ENCODE measurements around the gene CHMP6. TPM values are rescaled to one million over a fixed set of nuclear protein-coding genes. Genes with fewer than 3 reads are reported as not detected.

Gene CHMP6
- polyA plus RNA-seq, 3 donors = 20.3 to 44.8 (median 44.1) TPM

DNA sequence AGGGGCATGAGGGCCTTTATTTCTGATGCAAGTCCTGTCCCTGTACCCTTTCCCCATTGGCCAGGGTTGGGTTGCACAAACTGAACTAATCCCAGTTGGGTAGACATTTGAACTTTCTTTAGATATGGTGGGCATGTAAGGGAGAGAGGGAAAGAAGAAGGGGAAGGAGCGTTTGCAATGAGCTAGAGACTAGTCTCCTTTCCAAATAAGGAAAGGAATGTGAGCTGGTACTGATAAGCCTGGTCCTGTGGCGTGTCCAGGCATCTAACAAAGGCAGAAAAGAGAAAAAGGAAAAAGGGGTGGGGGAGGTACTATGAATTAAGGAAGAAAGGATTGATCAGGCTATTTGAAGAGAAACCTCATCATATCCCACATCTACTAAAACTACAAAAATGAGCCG lies 20.3 kb downstream of the CHMP6 start:
- Histone ChIP-seq H3K4me1 (ENCODE audit: control insufficient read depth in 1 of 2, insufficient read depth in 2 of 2, low read length in 2 of 2) (peaks cover 21 to 34% of the 10 kb centered on the region in 2 donors), H2AFZ (ENCODE audit: insufficient read depth, low read depth, low read length, poor library complexity, severe bottlenecking) (no peak overlapping the region), H4K20me1 (ENCODE audit: insufficient read depth, low read length) (no peaks in the 10 kb centered on the region), H3K36me3 (replicated peaks in 1 of 2; ENCODE audit: control insufficient read depth in 1 of 2, insufficient read depth in 2 of 2, low read length in 2 of 2) (no peaks in the 10 kb centered on the region), H3K27me3 (ENCODE audit: control insufficient read depth in 2 of 2, insufficient read depth in 2 of 2, low read length in 2 of 2) (no peaks in the 10 kb centered on the region), H3K4me3 (replicated peaks in 1 of 3; ENCODE audit: low read depth in 2 of 3, low read length in 3 of 3) (no peak overlapping the region), H3K4me2 (replicated peaks; ENCODE audit: extremely low read depth, low read length, poor library complexity, severe bottlenecking) (no peak overlapping the region), H3K27ac (ENCODE audit: low read depth in 1 of 2, low read length in 2 of 2) (no peak overlapping the region), H3K9ac (ENCODE audit: insufficient read depth, low read length, poor library complexity, severe bottlenecking) (no peak overlapping the region), H3K79me2 (ENCODE audit: insufficient read depth, low read length) (no peaks in the 10 kb centered on the region), H3K9me3 (replicated peaks in 1 of 2; ENCODE audit: control insufficient read depth in 1 of 2, insufficient read depth in 1 of 2, low read length in 2 of 2) (peaks cover 6 to 9% of the 10 kb centered on the region in 2 donors)
- TF ChIP-seq, protein P1, sequence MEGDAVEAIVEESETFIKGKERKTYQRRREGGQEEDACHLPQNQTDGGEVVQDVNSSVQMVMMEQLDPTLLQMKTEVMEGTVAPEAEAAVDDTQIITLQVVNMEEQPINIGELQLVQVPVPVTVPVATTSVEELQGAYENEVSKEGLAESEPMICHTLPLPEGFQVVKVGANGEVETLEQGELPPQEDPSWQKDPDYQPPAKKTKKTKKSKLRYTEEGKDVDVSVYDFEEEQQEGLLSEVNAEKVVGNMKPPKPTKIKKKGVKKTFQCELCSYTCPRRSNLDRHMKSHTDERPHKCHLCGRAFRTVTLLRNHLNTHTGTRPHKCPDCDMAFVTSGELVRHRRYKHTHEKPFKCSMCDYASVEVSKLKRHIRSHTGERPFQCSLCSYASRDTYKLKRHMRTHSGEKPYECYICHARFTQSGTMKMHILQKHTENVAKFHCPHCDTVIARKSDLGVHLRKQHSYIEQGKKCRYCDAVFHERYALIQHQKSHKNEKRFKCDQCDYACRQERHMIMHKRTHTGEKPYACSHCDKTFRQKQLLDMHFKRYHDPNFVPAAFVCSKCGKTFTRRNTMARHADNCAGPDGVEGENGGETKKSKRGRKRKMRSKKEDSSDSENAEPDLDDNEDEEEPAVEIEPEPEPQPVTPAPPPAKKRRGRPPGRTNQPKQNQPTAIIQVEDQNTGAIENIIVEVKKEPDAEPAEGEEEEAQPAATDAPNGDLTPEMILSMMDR (IDR thresholded peaks at IDR 0.05) = no peak
- Mint-ChIP-seq H3K36me3 (peaks cover 0 to 4% of the 10 kb centered on the region in 2 donors), H3K9me3 (peaks cover 10 to 26% (median 18%) of the 10 kb centered on the region in 7 donors), H3K4me3 (no peak overlapping the region), H3K4me1 (peaks cover 32% of the 10 kb centered on the region), H3K27me3 (ENCODE audit: low read depth in 3 of 3) (peaks cover 1 to 6% (median 5%) of the 10 kb centered on the region in 3 donors), H3K27ac (no peak overlapping the region)
- peak in 1 of 3 donors; percentile 1 for DNase-seq
- 89% methylated on average over 1 of the region's 3 CpGs for WGBS (ENCODE audit: insufficient coverage)
- intact Hi-C loops (cut with micrococcal nuclease) = no loop called here

DNA sequence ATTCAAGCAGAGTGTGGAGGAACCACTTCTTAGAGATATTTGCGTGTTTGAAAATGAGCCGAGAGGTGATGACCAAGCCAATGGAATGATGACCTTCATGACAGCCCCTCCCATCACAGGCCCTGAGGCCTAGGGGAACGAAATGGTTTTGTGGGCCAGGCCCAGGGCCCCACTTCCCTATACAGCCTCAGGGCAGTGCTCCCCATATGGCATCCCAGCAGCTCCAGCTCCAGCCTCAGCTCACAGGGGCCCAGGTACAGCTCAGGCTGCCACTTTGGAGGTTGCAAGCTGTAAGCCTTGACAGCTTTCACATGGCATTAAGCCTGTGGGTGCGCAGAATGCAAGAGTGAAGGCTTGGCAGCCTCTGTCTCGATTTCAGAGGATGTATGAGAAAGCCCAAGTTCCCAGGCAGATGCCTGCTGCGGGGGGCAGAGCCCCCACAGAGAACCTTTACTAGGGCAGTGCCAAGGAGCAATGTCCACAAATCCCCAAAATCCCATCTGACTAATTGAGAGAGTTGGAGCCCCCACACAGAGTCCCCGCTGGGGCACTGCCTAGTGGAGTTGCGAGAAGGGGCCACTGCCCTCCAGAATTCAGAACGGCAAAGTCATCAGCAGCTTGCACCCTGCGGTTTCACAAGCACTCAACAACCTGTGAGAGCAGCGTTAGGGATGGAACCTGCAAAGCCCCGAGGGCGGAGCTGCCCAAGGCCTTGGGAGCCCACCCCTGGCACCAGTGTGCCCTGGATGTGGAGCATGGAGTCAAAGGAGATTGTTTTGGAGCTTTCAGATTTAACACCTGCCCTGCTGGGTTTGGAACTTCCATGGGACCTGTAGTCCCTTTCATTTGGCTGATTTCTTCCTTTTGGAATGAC lies 21.2 kb downstream of the CHMP6 start:
- no peaks in the 10 kb centered on the region for H4K20me1 ChIP-seq (ENCODE audit: insufficient read depth, low read length)
- H3K36me3 ChIP-seq (replicated peaks in 1 of 2; ENCODE audit: control insufficient read depth in 1 of 2, insufficient read depth in 2 of 2, low read length in 2 of 2) = no peaks in the 10 kb centered on the region
- Mint-ChIP-seq H3K27me3 (ENCODE audit: low read depth in 3 of 3) (peaks cover 0 to 5% (median 3%) of the 10 kb centered on the region in 3 donors), H3K27ac (no peak overlapping the region), H3K9me3 (peaks cover 10 to 26% (median 18%) of the 10 kb centered on the region in 7 donors), H3K36me3 (peaks cover 0 to 4% of the 10 kb centered on the region in 2 donors), H3K4me1 (peaks cover 33% of the 10 kb centered on the region), H3K4me3 (no peak overlapping the region)
- H3K4me3 ChIP-seq (replicated peaks in 1 of 3; ENCODE audit: low read depth in 2 of 3, low read length in 3 of 3) = no peak overlapping the region
- no peak overlapping the region for H3K9ac ChIP-seq (ENCODE audit: insufficient read depth, low read length, poor library complexity, severe bottlenecking)
- TF ChIP-seq, protein P1 (IDR thresholded peaks at IDR 0.05) = no peak
- whole genome bisulfite sequencing (ENCODE audit: insufficient coverage) = 92% methylated on average over 11 of the region's 13 CpGs
- no peaks in the 10 kb centered on the region for H3K79me2 ChIP-seq (ENCODE audit: insufficient read depth, low read length)
- no peak overlapping the region for H3K27ac ChIP-seq (ENCODE audit: low read depth in 1 of 2, low read length in 2 of 2)
- DNase-seq = peak in 1 of 3 donors; percentile 1
- H3K4me1 ChIP-seq (ENCODE audit: control insufficient read depth in 1 of 2, insufficient read depth in 2 of 2, low read length in 2 of 2) = peaks cover 20 to 31% of the 10 kb centered on the region in 2 donors
- intact Hi-C loops (cut with micrococcal nuclease) = no loop called here
- no peaks in the 10 kb centered on the region for H3K27me3 ChIP-seq (ENCODE audit: control insufficient read depth in 2 of 2, insufficient read depth in 2 of 2, low read length in 2 of 2)
- peaks cover 6 to 9% of the 10 kb centered on the region in 2 donors for H3K9me3 ChIP-seq (replicated peaks in 1 of 2; ENCODE audit: control insufficient read depth in 1 of 2, insufficient read depth in 1 of 2, low read length in 2 of 2)
- no peak overlapping the region for H2AFZ ChIP-seq (ENCODE audit: insufficient read depth, low read depth, low read length, poor library complexity, severe bottlenecking)
- H3K4me2 ChIP-seq (replicated peaks; ENCODE audit: extremely low read depth, low read length, poor library complexity, severe bottlenecking) = no peak overlapping the region

All from CD14-positive monocyte (primary cell).